ENCODE measurements around the gene CCDC78.

GRCh38 chr16:714079-714478 lies 12.2 kb downstream of the CCDC78 start:
- TF ChIP-seq TAF1 (IDR thresholded peaks at IDR 0.05; ENCODE audit: borderline replicate concordance, insufficient read depth, low read length) = no peak
- TF ChIP-seq POLR2AphosphoS5 (IDR thresholded peaks at IDR 0.05; ENCODE audit: low read depth, low read length) = peak; percentile 39; the same call in 1 of the 2 replicates
- TF ChIP-seq SIN3A (IDR thresholded peaks at IDR 0.05; ENCODE audit: borderline replicate concordance, insufficient read depth, low read length) = no peak
- TF ChIP-seq REST (IDR thresholded peaks at IDR 0.05; ENCODE audit: insufficient read depth in 1 of 2, low read depth in 2 of 2, low read length in 2 of 2) = no peak
- no peak for TF ChIP-seq FOXP2 (optimal IDR thresholded peaks at IDR 0.05; ENCODE audit: borderline replicate concordance, extremely low read depth, extremely low read length, insufficient read depth)
